HG02588 (cell line): ENCODE measurements around the gene LRRC4.

Experiments used
- ATAC-seq: cut with Tn5 transposase; IDR thresholded peaks from one replicate; pipeline ENCODE4 v1.9.1; 2021; ENCODE audit warnings: mild to moderate bottlenecking, moderate library complexity; ENCODE audit not compliant: unreplicated experiment

The LRRC4 gene

DNA sequence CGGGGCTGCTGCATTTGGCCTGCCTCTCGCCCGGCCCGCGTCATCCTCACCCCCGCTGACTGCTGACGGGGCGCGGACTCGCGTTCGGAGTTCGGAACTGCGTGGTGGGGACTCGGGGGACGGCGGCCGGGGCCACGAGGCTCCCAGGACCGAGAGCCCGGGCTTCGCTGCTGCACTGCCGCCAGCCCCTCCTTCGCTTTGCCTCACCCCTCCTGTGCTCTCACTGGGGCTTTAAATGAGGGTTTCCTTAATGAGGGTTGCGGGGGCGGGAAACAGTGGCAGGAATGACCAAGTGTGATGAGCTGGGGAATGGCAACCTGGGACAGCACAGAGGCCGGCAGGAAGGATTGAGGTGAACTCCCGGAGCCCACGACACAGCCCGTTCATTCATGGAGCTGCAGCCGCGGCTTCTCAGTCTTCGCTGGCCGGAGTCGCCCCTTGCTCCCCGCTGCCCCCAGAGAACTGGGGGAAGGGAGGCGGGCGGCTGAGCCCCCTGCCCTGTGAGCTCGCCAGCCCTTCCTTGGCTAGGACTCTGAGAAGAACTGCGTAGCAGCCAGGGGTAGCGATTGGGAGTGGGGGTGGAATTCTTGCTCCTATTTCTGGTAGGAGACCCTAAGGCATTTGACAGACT, 1.5 kb upstream of the LRRC4 start:
- no peak for ATAC-seq

- ATAC-seq, result peak; percentile 51
Observed at GRCh38 chr7:128031901-128032604, 816 bp upstream of the LRRC4 start.

GRCh38 chr7:128030263-128030653, 979 bp downstream of the LRRC4 start:
- no peak for ATAC-seq

GRCh38 chr7:128029405-128029995, 1.7 kb downstream of the LRRC4 start:
- ATAC-seq, result no peak

DNA sequence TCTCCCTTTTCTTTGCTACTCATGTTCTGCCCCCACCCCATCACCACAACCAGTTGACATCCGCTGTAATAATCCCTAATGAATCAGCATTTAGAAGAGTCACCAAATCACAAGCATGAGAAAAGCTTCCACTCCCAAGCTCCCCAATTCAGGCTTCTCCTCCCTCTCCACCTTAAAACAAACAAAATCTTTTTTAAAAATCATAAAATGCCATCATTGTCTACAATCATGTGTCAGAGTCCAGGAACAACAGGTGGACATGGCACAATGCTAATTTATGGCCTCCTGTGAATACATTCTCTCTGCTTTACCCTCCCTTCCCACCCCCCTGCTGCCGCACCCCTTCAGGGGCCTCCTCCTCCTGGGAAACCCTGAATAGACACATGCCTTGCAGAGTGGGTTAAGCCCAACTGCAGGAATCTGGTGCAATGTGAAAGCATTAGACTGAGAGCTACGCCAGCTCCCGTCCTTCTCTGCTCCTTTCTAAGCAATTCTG, 3.7 kb downstream of the LRRC4 start:
- no peak for ATAC-seq

DNA sequence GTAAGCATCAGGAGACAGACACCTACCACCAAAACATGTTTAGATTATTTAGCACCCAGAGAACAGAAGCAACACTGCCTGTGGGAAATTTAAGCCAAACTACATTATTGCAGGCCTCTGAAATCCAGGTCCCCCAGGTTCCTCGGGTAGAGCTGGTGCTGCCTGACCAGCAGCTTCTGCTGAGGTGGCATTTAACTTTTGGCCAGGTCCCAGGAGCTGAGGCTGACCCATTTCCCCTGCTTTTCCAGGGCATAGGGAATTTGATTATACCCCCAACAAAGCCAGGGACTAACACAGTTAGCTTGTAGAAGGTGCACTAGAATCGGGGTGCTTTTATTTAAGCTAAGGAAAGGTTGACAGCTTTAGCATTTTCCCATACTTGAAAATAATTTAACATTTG, 4.7 kb downstream of the LRRC4 start:
- no peak for ATAC-seq

GRCh38 chr7:128025819-128026218, 5.4 kb downstream of the LRRC4 start:
- ATAC-seq, result no peak

DNA sequence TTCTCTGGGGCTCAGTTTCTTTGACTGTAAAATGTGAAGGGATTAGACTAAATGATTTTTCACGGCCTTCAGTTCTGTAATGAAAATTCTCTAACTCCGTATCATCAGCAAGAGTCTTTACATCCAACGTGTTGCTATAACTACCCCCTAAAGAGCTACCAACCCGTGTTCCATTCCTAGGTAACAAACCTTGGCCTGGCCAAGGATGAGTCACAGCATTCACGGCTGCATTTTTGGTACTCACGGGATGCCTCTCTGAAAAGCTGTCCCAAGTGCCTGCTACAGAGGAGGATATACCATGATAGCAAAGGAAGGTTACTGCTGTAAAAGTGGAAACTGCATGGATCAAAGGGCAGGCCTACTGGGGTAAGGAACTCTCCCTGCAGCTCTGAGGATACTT, 5.9 kb downstream of the LRRC4 start:
- ATAC-seq, result no peak

- ATAC-seq, result no peak
Observed at GRCh38 chr7:128024151-128024550, 7.1 kb downstream of the LRRC4 start.

DNA sequence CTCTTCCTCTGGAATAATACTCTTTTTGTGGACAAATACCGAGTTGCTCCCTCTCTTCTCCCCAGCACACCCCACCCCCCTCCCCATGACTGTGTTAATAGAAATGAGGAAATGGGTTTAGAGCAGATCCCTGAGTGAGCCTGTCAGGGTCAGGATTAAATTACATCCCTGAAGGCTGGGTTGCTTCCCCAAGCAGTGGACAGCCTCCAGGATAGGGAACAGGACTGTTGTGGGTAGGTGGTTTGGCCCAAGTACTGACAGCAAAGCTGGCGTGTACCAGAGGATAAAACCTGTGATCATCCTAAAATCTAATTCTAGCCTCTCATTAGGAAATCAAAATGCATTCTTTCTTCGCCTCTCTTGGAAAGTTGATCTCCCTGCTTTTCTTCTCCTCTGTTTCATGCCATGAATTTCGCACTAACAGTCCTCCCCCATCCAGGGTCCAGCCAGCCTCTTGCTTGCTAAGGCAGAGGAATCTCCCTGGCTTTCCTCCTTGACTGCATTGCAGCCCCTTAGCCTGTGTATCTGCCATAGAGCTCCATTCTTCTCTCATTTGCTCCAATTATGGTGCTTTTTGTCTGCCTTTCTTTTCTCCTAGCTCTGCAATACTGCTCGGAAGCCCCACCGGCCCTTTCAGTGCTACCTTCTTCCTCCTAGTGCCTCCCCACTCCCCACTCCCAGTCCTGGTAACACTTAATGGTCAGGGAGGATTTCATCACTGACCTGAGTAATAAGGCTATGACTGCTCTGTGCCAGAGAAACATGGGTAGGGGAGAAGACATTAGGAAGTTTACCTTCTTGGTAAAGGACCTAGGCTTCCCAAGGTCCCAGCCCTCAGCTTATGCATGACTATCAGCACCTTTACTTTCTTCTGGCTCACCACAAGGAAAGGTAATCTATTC, 8.4 kb downstream of the LRRC4 start:
- ATAC-seq, result no peak

- no peak for ATAC-seq
Observed at GRCh38 chr7:128021366-128021765, 9.9 kb downstream of the LRRC4 start.

- ATAC-seq, result no peak
Observed at GRCh38 chr7:128020159-128020558, 11.1 kb downstream of the LRRC4 start.

DNA sequence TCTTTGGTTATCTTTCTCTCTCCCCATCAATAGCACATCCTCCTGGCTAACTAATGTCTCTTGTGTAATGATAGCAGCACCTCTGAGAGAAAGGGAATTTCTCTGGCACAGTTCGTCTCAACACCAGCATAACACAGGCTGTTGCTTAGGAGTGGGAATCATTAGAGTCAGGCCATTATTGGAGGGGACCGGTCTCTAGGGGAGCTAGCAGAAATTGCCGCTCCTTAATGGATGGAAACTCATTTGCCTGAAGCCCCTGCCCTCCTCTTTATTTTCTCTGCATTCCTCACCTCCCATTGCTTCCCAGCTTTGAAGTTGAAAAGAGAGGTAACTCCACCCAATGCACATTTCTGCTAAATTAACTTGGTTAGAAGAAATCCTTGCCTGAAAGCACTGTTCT, 11.9 kb downstream of the LRRC4 start:
- no peak for ATAC-seq

GRCh38 chr7:128017862-128018845, 13.1 kb downstream of the LRRC4 start:
- no peak for ATAC-seq

DNA sequence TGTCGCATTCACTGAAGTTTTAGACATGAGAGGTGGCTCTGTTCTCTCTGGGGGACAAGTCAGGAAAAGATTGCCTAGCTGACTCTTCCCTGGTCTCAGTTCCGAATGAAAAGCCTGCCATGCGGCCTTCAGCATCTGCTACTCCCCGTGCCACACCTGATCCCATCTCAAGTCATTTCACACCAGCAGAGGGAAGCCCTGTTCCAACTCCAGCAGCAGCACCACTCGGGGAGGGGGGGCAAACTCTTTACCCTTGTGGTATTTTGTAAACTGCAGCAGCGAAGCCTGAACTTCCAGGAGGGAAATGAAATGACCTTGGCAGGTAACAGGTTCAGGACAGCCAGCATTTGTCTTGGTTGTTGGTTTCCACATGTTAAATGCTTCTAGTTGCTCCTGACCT, 13.8 kb downstream of the LRRC4 start:
- ATAC-seq, result no peak

GRCh38 chr7:128014811-128015210, 16.4 kb downstream of the LRRC4 start:
- no peak for ATAC-seq

DNA sequence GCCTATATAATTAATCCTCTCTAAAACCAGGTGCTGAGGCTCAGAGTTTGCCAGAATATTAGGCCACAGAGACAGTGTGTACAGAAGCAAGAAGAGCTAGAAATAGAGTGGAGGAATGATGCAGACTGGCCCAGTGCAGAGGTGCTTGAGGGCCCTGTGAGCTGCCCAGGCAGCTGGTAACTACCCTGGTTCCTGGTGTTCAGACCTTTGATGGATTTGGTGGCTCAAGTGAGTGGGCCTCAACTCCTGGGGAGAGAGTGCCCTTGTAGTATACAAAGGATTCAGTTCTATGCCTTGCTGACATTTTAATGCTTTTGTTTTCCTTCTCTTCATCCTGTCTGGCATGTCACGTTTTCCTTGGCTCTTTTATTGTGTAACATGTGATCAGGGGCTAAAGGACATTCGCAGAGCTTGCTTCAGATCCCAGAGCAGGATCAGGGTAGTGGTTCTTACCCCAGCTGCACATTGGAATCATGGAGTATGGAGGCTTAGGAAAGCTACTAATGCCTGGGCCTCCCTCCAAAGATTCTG, 20.0 kb downstream of the LRRC4 start:
- no peak for ATAC-seq

DNA sequence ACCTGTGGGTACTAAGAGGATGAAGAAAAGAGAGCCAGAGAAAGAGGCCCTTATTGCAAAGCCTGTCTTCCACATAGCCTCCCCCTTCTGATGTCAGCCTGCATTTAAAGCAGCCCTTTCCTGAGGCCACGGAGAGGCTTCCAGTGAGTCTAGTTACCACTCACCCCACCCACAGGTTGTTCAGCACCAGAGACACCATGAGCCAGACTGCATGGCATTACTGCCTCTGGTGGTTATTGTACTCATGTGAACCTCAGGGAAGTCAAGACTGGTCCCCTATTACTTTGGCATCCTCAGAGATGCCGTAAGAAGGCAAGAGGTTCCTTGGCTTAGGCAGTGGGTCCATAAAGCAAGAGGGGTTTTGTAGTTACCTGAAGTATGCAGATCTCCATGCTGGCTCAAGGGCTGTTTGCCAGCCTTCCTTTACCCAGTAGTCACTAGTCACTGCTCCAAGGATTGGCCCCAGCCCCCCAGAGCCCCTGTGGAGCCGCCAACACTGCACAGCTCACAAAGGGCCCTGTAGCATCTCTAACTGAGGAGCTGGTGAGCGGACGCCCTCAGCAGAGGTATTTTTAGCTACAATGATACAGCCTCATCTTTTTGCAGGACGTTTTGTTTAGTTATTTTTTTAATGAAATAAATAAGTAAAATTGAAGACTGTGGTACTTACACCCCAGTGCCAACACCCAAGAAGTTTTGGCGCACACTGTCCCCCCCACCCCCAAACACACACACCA, 20.7 kb downstream of the LRRC4 start:
- no peak for ATAC-seq

DNA sequence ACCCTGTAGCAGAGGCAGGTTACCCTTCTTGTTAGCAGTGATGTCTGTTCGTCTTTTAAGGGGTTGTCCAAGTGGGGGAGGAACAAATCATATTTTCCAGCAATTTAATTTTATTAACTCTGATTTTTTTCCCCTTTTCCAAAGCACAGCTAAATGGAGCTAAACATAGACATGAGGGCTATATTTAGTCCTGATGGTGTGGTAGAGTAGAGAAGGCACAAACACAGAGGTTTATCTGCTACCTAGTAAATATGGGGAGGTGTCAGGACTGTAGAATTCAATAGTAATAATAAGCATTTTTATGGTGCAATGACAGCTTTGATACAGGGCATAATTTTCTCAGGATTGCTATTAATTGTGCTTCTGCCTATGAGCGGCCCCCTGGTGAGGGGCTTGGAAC, 22.5 kb downstream of the LRRC4 start:
- ATAC-seq, result no peak
